Upper lobe of left lung (tissue), 6 donors: ENCODE data around the gene LRP1. TPM values are rescaled to one million over a fixed set of nuclear protein-coding genes. Genes with fewer than 3 reads are reported as not detected.

Experiments used
- ATAC-seq, 2 donors: fragments of 200-7000 bp; cut with Tn5 transposase; one replicate each; pipeline ENCODE4 v1.9.1; 2022; ENCODE audit warnings: mild to moderate bottlenecking in 2 of 2, moderate library complexity in 2 of 2; ENCODE audit not compliant: low FRiP score in 2 of 2
- DNase-seq, 2 donors: peaks; one replicate each; pipeline ENCODE4 v3.0.0-alpha.2; 2019 to 2020
- H3K27ac ChIP-seq, 4 donors: fragments of 200-600 bp; sonication (generic); one replicate each; pipeline ENCODE4 v1.5.1; 2016 to 2019
- H3K27me3 ChIP-seq, 4 donors: fragments of 200-600 bp; sonication (generic); one replicate each; pipeline ENCODE4 v1.5.1; 2017 to 2019
- H3K36me3 ChIP-seq, 4 donors: fragments of 200-600 bp; sonication (generic); one replicate each; pipeline ENCODE4 v1.5.1; 2016 to 2019
- H3K4me1 ChIP-seq, 4 donors: fragments of 200-600 bp; sonication (generic); one replicate each; pipeline ENCODE4 v1.5.1; 2018 to 2019
- H3K4me3 ChIP-seq, 4 donors: fragments of 200-600 bp; sonication (generic); one replicate each; pipeline ENCODE4 v1.5.1; 2017 to 2019; ENCODE audit warnings: mild to moderate bottlenecking in 2 of 4, moderate library complexity in 1 of 4
- H3K9me3 ChIP-seq, 4 donors: fragments of 200-600 bp; sonication (generic); one replicate each; pipeline ENCODE4 v1.5.1; 2018 to 2019
- CTCF ChIP-seq, 6 experiments: fragments of 450-650 bp in 4 of 6; fragments of 200-600 bp in 2 of 6; sonication (generic) in 2 of 6; IDR thresholded peaks; one replicate each; pipeline ENCODE4 v1.5.1; 2016 to 2019; ENCODE audit warnings: antibody characterized with exemption in 6 of 6
- EP300 ChIP-seq, 4 donors: sonication (generic); formaldehyde crosslinking; IDR thresholded peaks; one replicate each; pipeline ENCODE4 v1.5.1; 2017; ENCODE audit warnings: antibody characterized with exemption in 4 of 4, control low read depth in 2 of 4
- POLR2A ChIP-seq, 4 donors: fragments of 450-650 bp; IDR thresholded peaks; one replicate each; pipeline ENCODE4 v1.5.1; 2016 to 2017; ENCODE audit warnings: antibody characterized with exemption in 4 of 4, mild to moderate bottlenecking in 2 of 4
- POLR2AphosphoS5 ChIP-seq, 2 donors: sonication (generic); formaldehyde crosslinking; IDR thresholded peaks; one replicate each; pipeline ENCODE4 v1.5.1; 2017; ENCODE audit warnings: antibody characterized with exemption in 2 of 2
- WGBS, 2 donors: methylation state at CpG; one replicate each; pipeline ENCODE4 v1.1.5; 2017 to 2018; 5-methylcytosine and 5-hydroxymethylcytosine counted together
- total RNA-seq, 6 donors: library from RNA; depleted of rRNA in 4 of 6; stranded (reverse); fragments of >200 nt in 4 of 6; gene quantifications; one replicate each; pipeline versions ENCODE4 v1.1.0 to v1.2.1, GENCODE V29; 2016 to 2021
- donor health status: DM: no; HTN: no; CAD: no; lungs with moderate emphysema.
- donor health status: DM: no; HTN: yes; CAD: no; lungs with severe emphysema.

LRP1 gene
- total RNA-seq, 6 donors from 2014 or later = 137 to 504 (median 308) TPM

GRCh38 chr12:57160741-57161140, 32.5 kb downstream of the LRP1 start:
- Histone ChIP-seq H3K4me3 (no peak overlapping the region), H3K36me3 (peaks cover 10 to 80% (median 28%) of the 10 kb centered on the region in 4 donors), H3K9me3 (no peaks in the 10 kb centered on the region), H3K27ac (no peak overlapping the region), H3K27me3 (no peaks in the 10 kb centered on the region), H3K4me1 (peaks cover 0 to 14% (median 7%) of the 10 kb centered on the region in 4 donors)
- TF ChIP-seq POLR2AphosphoS5 (IDR thresholded peaks at IDR 0.05) (no peak), EP300 (IDR thresholded peaks at IDR 0.05) (no peak), CTCF (IDR thresholded peaks at IDR 0.05) (no peak), POLR2A (IDR thresholded peaks at IDR 0.05) (no peak)
- 86 to 94% methylated on average over 14 of the region's 14 CpGs for WGBS, 2 donors
- no peak for ATAC-seq
- DNase-seq = no peak

GRCh38 chr12:57161491-57161890, 33.2 kb downstream of the LRP1 start:
- Histone ChIP-seq H3K4me3 (no peak overlapping the region), H3K4me1 (peaks cover 0 to 11% (median 7%) of the 10 kb centered on the region in 4 donors), H3K27ac (no peak overlapping the region), H3K9me3 (no peaks in the 10 kb centered on the region), H3K27me3 (no peaks in the 10 kb centered on the region), H3K36me3 (peaks cover 10 to 80% (median 30%) of the 10 kb centered on the region in 4 donors)
- no peak for TF ChIP-seq POLR2AphosphoS5 (IDR thresholded peaks at IDR 0.05)
- no peak for TF ChIP-seq CTCF (IDR thresholded peaks at IDR 0.05)
- TF ChIP-seq POLR2A (IDR thresholded peaks at IDR 0.05) = no peak
- TF ChIP-seq EP300 (IDR thresholded peaks at IDR 0.05) = no peak
- WGBS, 2 donors = 88 to 89% methylated on average over 7 of the region's 7 CpGs
- DNase-seq (no peak), ATAC-seq (no peak)

GRCh38 chr12:57162553-57163125, 34.4 kb downstream of the LRP1 start:
- ATAC-seq (peak in 1 of 2 donors; percentile 37), DNase-seq (no peak)
- Histone ChIP-seq H3K27ac (peak overlapping the region in 1 of 4 donors; percentile 13), H3K4me1 (peaks cover 0 to 9% (median 7%) of the 10 kb centered on the region in 4 donors), H3K36me3 (peaks cover 10 to 85% (median 34%) of the 10 kb centered on the region in 4 donors), H3K4me3 (no peak overlapping the region), H3K27me3 (no peaks in the 10 kb centered on the region), H3K9me3 (no peaks in the 10 kb centered on the region)
- 89 to 94% methylated on average over 8 of the region's 8 CpGs for WGBS, 2 donors
- TF ChIP-seq POLR2AphosphoS5 (IDR thresholded peaks at IDR 0.05) (no peak), EP300 (IDR thresholded peaks at IDR 0.05) (no peak), CTCF (IDR thresholded peaks at IDR 0.05) (no peak), POLR2A (IDR thresholded peaks at IDR 0.05) (no peak)

GRCh38 chr12:57164454-57164853, 36.2 kb downstream of the LRP1 start:
- H3K4me1 ChIP-seq = no peaks in the 10 kb centered on the region
- H3K27me3 ChIP-seq = no peaks in the 10 kb centered on the region
- DNase-seq (no peak), ATAC-seq (no peak)
- no peak for TF ChIP-seq POLR2AphosphoS5 (IDR thresholded peaks at IDR 0.05)
- H3K27ac ChIP-seq = no peak overlapping the region
- H3K36me3 ChIP-seq = peaks cover 10 to 90% (median 46%) of the 10 kb centered on the region in 4 donors
- no peak overlapping the region for H3K4me3 ChIP-seq
- 82 to 89% methylated on average over 3 of the region's 3 CpGs for WGBS, 2 donors
- H3K9me3 ChIP-seq = no peaks in the 10 kb centered on the region

- DNase-seq = no peak
- no peak for TF ChIP-seq POLR2A (IDR thresholded peaks at IDR 0.05)
- TF ChIP-seq POLR2AphosphoS5 (IDR thresholded peaks at IDR 0.05) = no peak
- no peak for TF ChIP-seq CTCF (IDR thresholded peaks at IDR 0.05)
- no peak for TF ChIP-seq EP300 (IDR thresholded peaks at IDR 0.05)
- no peak overlapping the region for H3K4me3 ChIP-seq
- no peak for ATAC-seq
- H3K9me3 ChIP-seq = no peaks in the 10 kb centered on the region
- no peak overlapping the region for H3K27ac ChIP-seq
- H3K4me1 ChIP-seq = no peaks in the 10 kb centered on the region
- WGBS, 2 donors = 80 to 83% methylated on average over 13 of the region's 13 CpGs
- H3K36me3 ChIP-seq = peaks cover 7 to 90% (median 47%) of the 10 kb centered on the region in 4 donors
- H3K27me3 ChIP-seq = no peaks in the 10 kb centered on the region
These were observed 36.8 kb downstream of the LRP1 start for GRCh38 chr12:57164966-57165625.
